Natural killer cell (primary cell): Measurements from ENCODE around the gene ZNF408. TPM values are rescaled to one million over a fixed set of nuclear protein-coding genes. Genes with fewer than 3 reads are reported as not detected.

ENCODE experiments used
- ATAC-seq, 3 donors: fragments of 150-1000 bp in 2 of 3; fragments of 200-7000 bp in 1 of 3; cut with Tn5 transposase; 1 replicate in 1 of 3; 2 replicates in 2 of 3; pipeline ENCODE4 v1.10.0; 2021; ENCODE audit warnings: mild to moderate bottlenecking in 2 of 3, moderate library complexity in 2 of 3
- DNase-seq, 2 donors: peaks; one replicate each; pipeline versions ENCODE4 v3.0.0 to v3.0.0-alpha.2; 2013 to 2021; ENCODE audit warnings: mixed read lengths in 1 of 2
- H3K27ac ChIP-seq: one replicate; pipeline ENCODE4 v1.5.1; 2013; ENCODE audit warnings: mild to moderate bottlenecking, low read length
- H3K27me3 ChIP-seq: one replicate; pipeline ENCODE4 v1.6.1; 2013; ENCODE audit warnings: low read length; ENCODE audit not compliant: control insufficient read depth, insufficient read depth
- H3K36me3 ChIP-seq: one replicate; pipeline ENCODE4 v1.6.1; 2013; ENCODE audit warnings: low read length; ENCODE audit not compliant: control insufficient read depth, insufficient read depth
- H3K4me1 ChIP-seq: one replicate; pipeline ENCODE4 v1.6.1; 2013; ENCODE audit warnings: low read length; ENCODE audit not compliant: control insufficient read depth, insufficient read depth
- H3K4me3 ChIP-seq: one replicate; pipeline ENCODE4 v1.5.1; 2013; ENCODE audit warnings: low read length
- H3K9me3 ChIP-seq: one replicate; pipeline ENCODE4 v1.6.1; 2013; ENCODE audit warnings: low read length; ENCODE audit not compliant: control insufficient read depth, insufficient read depth
- H3K27ac Mint-ChIP-seq, 2 donors: one replicate each; pipeline ENCODE4 v1.8.0; 2022; ENCODE audit warnings: mild to moderate bottlenecking in 2 of 2, mixed read lengths in 2 of 2, moderate library complexity in 1 of 2
- H3K27me3 Mint-ChIP-seq, 2 donors: one replicate each; pipeline ENCODE4 v1.8.0; 2022; ENCODE audit warnings: low read depth in 2 of 2, mixed read lengths in 2 of 2
- H3K36me3 Mint-ChIP-seq: one replicate; pipeline ENCODE4 v1.8.0; 2022; ENCODE audit warnings: mixed read lengths
- H3K4me1 Mint-ChIP-seq, 2 donors: one replicate each; pipeline ENCODE4 v1.8.0; 2022; ENCODE audit warnings: mixed read lengths in 2 of 2
- H3K4me3 Mint-ChIP-seq: one replicate; pipeline ENCODE4 v1.8.0; 2022; ENCODE audit warnings: mild to moderate bottlenecking, moderate library complexity, mixed read lengths
- H3K9me3 Mint-ChIP-seq, 2 donors: one replicate each; pipeline ENCODE4 v1.8.0; 2022; ENCODE audit warnings: mixed read lengths in 2 of 2
- WGBS: methylation state at CpG from one replicate; pipeline ENCODE4 v1.1.7; 2013; ENCODE audit warnings: missing lambda C conversion rate; ENCODE audit not compliant: insufficient coverage; 5-methylcytosine and 5-hydroxymethylcytosine counted together
- intact Hi-C: fragments of 100-400 bp; cut with micrococcal nuclease; formaldehyde crosslinking; loops from one replicate; pipeline ENCODE4 v1.14.2; 2022
- total RNA-seq, 4 donors: library from RNA; stranded (reverse); fragments of 120-200 nt in 1 of 4; gene quantifications; one replicate each; pipeline versions ENCODE4 v1.2.3 to v1.2.4, GENCODE V29; 2013 to 2022
- TF ChIP-seq, protein P1 (sequence below): fragments of 200-600 bp; IDR thresholded peaks from one replicate; pipeline ENCODE4 v1.8.0; 2022; ENCODE audit warnings: antibody characterized with exemption

Gene ZNF408
- total RNA-seq, 3 donors from 2014 or later (not counting 1 experiment from before 2014, with no cell fraction given), result 9.1 to 19.0 (median 9.6) TPM

DNA sequence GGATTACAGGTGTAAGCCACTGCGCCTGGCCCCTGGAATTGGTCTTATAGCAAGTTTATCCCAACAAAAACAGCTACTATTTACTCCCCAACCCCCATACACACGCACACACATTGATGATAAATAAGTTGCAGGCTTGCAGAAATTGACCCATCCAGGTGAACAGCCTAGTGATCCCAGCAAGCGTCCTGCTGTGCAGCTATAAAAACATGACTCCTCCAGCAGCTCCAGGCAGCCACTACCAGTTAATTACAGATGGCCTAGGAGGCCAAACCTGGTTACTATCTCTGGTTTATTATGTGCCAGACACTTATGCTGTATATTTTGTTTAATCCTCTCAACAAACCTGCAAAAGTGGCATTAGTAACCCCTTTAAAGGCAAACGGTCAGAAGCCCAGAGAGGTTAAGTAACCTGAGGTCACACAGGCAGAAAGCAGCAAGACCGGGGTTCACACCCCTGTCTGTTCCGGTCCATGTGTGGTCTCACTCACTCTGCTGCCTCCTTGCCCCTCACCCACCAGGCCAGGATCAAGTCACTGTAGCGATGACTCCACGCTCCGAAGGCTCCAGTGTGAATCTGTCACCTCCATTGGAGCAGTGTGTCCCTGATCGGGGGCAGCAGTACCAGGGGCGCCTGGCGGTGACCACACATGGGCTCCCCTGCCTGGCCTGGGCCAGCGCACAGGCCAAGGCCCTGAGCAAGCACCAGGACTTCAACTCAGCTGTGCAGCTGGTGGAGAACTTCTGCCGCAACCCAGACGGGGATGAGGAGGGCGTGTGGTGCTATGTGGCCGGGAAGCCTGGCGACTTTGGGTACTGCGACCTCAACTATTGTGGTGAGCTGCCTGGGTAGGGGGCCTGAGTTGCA, 24.7 kb downstream of the ZNF408 start:
- Mint-ChIP-seq H3K4me1 (no peaks in the 10 kb centered on the region), H3K27ac (no peak overlapping the region), H3K4me3 (no peak overlapping the region), H3K9me3 (no peaks in the 10 kb centered on the region), H3K36me3 (no peaks in the 10 kb centered on the region), H3K27me3 (no peaks in the 10 kb centered on the region)
- no peak for DNase-seq
- no peak for ATAC-seq
- no peaks in the 10 kb centered on the region for H3K9me3 ChIP-seq
- intact Hi-C loops, result no loop called here
- no peak overlapping the region for H3K4me3 ChIP-seq
- 92% methylated on average over 19 of the region's 19 CpGs for WGBS
- H3K36me3 ChIP-seq, result no peaks in the 10 kb centered on the region
- TF ChIP-seq, protein P1, sequence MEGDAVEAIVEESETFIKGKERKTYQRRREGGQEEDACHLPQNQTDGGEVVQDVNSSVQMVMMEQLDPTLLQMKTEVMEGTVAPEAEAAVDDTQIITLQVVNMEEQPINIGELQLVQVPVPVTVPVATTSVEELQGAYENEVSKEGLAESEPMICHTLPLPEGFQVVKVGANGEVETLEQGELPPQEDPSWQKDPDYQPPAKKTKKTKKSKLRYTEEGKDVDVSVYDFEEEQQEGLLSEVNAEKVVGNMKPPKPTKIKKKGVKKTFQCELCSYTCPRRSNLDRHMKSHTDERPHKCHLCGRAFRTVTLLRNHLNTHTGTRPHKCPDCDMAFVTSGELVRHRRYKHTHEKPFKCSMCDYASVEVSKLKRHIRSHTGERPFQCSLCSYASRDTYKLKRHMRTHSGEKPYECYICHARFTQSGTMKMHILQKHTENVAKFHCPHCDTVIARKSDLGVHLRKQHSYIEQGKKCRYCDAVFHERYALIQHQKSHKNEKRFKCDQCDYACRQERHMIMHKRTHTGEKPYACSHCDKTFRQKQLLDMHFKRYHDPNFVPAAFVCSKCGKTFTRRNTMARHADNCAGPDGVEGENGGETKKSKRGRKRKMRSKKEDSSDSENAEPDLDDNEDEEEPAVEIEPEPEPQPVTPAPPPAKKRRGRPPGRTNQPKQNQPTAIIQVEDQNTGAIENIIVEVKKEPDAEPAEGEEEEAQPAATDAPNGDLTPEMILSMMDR, result no peak
- no peak overlapping the region for H3K27ac ChIP-seq
- no peaks in the 10 kb centered on the region for H3K4me1 ChIP-seq
- no peaks in the 10 kb centered on the region for H3K27me3 ChIP-seq

DNA sequence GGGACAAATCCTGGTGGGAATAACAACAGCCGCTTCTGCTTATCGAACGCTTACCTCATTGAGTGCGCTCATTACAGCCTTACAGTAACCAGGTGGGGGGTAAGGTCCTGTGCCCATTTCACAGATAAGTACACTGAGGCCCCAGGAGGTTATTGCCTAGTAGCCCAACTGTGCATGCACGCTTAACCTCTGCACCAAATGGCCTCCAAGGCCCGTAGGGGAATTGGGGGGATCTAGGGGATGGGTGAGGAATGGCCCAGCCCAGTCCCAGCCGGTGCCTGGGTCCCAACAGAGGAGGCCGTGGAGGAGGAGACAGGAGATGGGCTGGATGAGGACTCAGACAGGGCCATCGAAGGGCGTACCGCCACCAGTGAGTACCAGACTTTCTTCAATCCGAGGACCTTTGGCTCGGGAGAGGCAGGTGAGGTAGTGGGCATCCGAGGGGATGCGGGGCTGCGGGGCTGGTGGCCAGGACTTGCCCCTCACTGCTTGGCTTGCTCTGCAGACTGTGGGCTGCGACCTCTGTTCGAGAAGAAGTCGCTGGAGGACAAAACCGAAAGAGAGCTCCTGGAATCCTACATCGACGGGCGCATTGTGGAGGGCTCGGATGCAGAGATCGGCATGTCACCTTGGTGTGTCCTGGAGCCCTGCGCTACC, 25.5 kb downstream of the ZNF408 start:
- ATAC-seq, result no peak
- Histone ChIP-seq H3K4me1 (no peaks in the 10 kb centered on the region), H3K27me3 (no peaks in the 10 kb centered on the region), H3K4me3 (no peak overlapping the region), H3K9me3 (no peaks in the 10 kb centered on the region), H3K27ac (no peak overlapping the region), H3K36me3 (no peaks in the 10 kb centered on the region)
- WGBS, result 91% methylated on average over 26 of the region's 26 CpGs
- no peaks in the 10 kb centered on the region for H3K36me3 Mint-ChIP-seq
- H3K4me1 Mint-ChIP-seq, result no peaks in the 10 kb centered on the region
- no peaks in the 10 kb centered on the region for H3K27me3 Mint-ChIP-seq
- H3K4me3 Mint-ChIP-seq, result no peak overlapping the region
- no peaks in the 10 kb centered on the region for H3K9me3 Mint-ChIP-seq
- no peak overlapping the region for H3K27ac Mint-ChIP-seq
- intact Hi-C loops, result no loop called here
- TF ChIP-seq, protein P1, result no peak
- DNase-seq, result no peak

DNA sequence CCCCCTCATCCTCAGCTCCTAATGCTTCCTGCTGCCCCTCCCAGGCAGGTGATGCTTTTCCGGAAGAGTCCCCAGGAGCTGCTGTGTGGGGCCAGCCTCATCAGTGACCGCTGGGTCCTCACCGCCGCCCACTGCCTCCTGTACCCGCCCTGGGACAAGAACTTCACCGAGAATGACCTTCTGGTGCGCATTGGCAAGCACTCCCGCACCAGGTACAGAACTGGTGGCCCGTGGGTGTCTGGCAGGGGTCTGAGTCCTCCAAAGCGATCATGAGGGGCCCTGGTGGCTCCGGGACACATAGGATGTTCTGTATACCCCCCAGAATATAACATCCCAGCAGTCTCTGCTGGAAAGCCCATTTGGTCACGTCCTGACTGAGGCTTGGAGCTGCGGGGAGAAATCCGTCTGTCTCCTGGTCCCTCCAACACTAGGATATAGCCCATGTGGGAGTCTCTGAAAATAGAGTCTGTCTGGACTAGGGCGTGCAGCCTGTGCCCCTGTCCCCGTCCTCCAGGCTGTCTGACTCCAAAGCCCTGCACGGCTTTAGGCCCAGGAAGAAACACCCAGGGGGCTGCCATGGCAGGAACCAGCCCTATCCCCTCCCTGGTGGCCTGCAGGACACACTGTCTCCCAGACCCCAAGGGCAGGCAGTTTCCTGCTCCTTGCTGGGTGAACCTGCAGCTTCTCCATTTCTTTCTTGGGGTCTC, 27.3 kb downstream of the ZNF408 start:
- Mint-ChIP-seq H3K4me1 (no peaks in the 10 kb centered on the region), H3K27ac (no peak overlapping the region), H3K27me3 (no peaks in the 10 kb centered on the region), H3K9me3 (no peaks in the 10 kb centered on the region), H3K4me3 (no peak overlapping the region), H3K36me3 (no peaks in the 10 kb centered on the region)
- TF ChIP-seq, protein P1, result no peak
- ATAC-seq (no peak), DNase-seq (no peak)
- H3K4me1 ChIP-seq, result no peaks in the 10 kb centered on the region
- 88% methylated on average over 17 of the region's 17 CpGs for WGBS
- no peaks in the 10 kb centered on the region for H3K9me3 ChIP-seq
- H3K27ac ChIP-seq, result no peak overlapping the region
- intact Hi-C loops, result no loop called here
- no peaks in the 10 kb centered on the region for H3K27me3 ChIP-seq
- no peak overlapping the region for H3K4me3 ChIP-seq
- no peaks in the 10 kb centered on the region for H3K36me3 ChIP-seq
